Dendritic cell treated with granulocyte-macrophage colony-stimulating factor and Interleukin-4, amounts not matched to agents 40 ng/mL and 50 ng/mL, for 4 days (primary cell): ENCODE measurements around the gene CENPS.
"Not testable (repeated sequence)": the region's sequence is repeated elsewhere in the genome, so short reads cannot be mapped to it uniquely, and the experiment has no call there.

ENCODE experiments used
- H3K27ac Mint-ChIP-seq: one replicate; pipeline ENCODE4 v1.8.0; 2022; ENCODE audit warnings: mild to moderate bottlenecking, mixed read lengths
- H3K27me3 Mint-ChIP-seq: one replicate; pipeline ENCODE4 v1.8.0; 2022; ENCODE audit warnings: mild to moderate bottlenecking, mixed read lengths
- H3K36me3 Mint-ChIP-seq: one replicate; pipeline ENCODE4 v1.8.0; 2022; ENCODE audit warnings: low read depth, mixed read lengths
- H3K4me1 Mint-ChIP-seq: one replicate; pipeline ENCODE4 v1.8.0; 2022; ENCODE audit warnings: low read depth, mixed read lengths
- H3K4me3 Mint-ChIP-seq: one replicate; pipeline ENCODE4 v1.8.0; 2022; ENCODE audit warnings: mild to moderate bottlenecking, moderate library complexity, mixed read lengths
- H3K9me3 Mint-ChIP-seq: one replicate; pipeline ENCODE4 v1.8.0; 2022; ENCODE audit warnings: mixed read lengths
- intact Hi-C: fragments of 100-400 bp; cut with micrococcal nuclease; formaldehyde crosslinking; loops from one replicate; pipeline ENCODE4 v1.15.0; 2022

CENPS gene

DNA sequence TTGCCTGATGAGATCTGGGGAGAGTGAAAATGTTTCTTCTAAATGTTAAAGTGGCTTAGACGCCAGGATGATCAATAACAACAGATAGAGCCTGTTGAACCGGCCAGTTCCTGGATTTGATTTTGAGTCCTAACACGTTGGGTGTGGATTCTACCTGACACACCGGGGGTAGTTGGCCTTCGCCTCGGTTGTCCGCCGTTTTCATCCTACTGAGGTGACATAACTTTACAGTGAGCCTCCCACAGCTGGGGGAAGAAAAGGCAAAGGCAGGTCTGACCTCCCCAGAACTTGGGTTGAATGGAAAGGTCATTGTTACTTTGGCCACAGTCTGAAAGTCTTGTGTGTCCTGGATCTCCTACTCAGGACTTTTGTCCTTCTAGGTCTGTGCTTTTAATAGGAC lies 30.2 kb upstream of the CENPS start:
- intact Hi-C loops = loop anchor here (2.0 kb wide), 2 partner anchors 15 kb away; no protein-coding TSS in a partner anchor
- Mint-ChIP-seq H3K9me3 (no peaks in the 10 kb centered on the region), H3K36me3 (peaks cover 66% of the 10 kb centered on the region), H3K4me1 (peaks cover 45% of the 10 kb centered on the region), H3K27ac (peak overlapping the region; percentile 89), H3K4me3 (peak overlapping the region; percentile 84), H3K27me3 (no peaks in the 10 kb centered on the region)

DNA sequence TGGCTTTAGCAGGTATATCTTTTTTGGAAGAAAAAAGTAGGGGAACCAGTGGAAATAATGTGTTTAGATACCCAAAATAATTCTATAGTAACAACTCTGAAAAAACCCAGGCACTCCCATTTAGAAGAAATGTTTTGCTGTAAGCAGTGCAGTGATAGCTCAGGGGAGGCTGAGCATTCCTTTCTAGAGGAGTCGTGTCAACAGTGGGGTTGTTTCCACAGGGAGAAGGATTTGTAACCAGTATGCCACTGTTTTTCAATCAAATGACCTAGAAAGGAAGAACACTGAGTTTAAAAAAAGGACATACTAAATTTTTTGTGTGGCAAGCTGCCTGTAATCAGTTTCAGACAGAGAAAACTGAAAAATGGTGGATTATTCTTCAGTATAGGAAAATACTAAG lies 29.0 kb upstream of the CENPS start:
- Mint-ChIP-seq H3K27me3 (no peaks in the 10 kb centered on the region), H3K27ac (peak overlapping the region; percentile 89), H3K4me3 (peak overlapping the region; percentile 84), H3K4me1 (peaks cover 45% of the 10 kb centered on the region), H3K36me3 (peaks cover 79% of the 10 kb centered on the region), H3K9me3 (no peaks in the 10 kb centered on the region)
- intact Hi-C loops = loop anchor here (2.0 kb wide), 2 partner anchors 14 to 16 kb away; no protein-coding TSS in a partner anchor

DNA sequence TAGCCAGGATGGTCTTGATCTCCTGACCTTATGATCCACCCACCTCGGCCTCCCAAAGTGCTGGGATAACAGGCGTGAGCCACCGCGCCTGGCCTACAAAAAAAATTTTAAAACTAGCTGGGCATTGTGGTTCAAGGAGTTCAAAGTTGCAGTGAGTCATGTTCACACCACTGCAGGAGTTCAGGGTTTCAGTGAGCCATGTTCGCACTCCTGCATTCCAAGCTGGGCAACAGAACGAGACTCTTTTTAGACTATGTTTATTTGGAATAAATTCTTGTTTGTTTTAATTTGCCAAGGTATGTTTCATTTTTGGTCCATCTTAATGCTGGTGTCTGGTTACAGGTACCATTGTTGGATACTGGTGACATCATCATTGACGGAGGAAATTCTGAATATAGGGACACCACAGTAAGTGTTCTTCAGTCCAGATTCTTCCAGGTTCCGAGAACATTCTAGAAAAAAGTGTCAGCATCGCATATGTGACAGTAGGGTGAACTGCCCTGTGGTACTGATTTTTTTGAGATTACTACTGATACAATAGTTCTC lies 27.4 kb upstream of the CENPS start:
- no peaks in the 10 kb centered on the region for H3K27me3 Mint-ChIP-seq
- H3K4me1 Mint-ChIP-seq = peaks cover 51% of the 10 kb centered on the region
- no peak overlapping the region for H3K4me3 Mint-ChIP-seq
- intact Hi-C loops = no loop called here
- H3K27ac Mint-ChIP-seq = peak overlapping the region; percentile 72
- peaks cover 94% of the 10 kb centered on the region for H3K36me3 Mint-ChIP-seq
- H3K9me3 Mint-ChIP-seq = no peaks in the 10 kb centered on the region

DNA sequence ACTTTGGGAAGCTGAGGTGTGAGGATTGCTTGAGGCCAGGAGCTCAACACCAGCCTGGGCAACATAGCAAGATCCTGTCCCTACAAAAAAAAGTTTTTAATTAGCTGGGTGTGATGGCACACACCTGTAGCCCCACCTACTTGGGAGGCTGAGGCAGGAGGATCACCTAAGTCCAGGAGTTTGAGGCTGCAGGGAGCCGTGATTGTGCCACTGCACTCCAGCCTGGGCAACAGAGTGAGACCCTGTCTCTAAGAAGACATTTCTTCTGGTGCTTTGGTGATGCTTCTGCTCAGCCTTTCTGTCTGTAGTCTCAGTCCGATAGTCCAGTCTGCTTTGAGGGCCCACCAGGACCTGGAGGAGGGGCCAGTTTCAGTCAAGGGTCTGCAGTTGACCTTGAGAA lies 23.0 kb upstream of the CENPS start:
- peaks cover 51% of the 10 kb centered on the region for H3K4me1 Mint-ChIP-seq
- no peaks in the 10 kb centered on the region for H3K27me3 Mint-ChIP-seq
- H3K36me3 Mint-ChIP-seq = peaks cover 100% of the 10 kb centered on the region
- H3K27ac Mint-ChIP-seq = peak overlapping the region; percentile 46
- intact Hi-C loops = no loop called here
- H3K4me3 Mint-ChIP-seq = no peak overlapping the region
- no peaks in the 10 kb centered on the region for H3K9me3 Mint-ChIP-seq

DNA sequence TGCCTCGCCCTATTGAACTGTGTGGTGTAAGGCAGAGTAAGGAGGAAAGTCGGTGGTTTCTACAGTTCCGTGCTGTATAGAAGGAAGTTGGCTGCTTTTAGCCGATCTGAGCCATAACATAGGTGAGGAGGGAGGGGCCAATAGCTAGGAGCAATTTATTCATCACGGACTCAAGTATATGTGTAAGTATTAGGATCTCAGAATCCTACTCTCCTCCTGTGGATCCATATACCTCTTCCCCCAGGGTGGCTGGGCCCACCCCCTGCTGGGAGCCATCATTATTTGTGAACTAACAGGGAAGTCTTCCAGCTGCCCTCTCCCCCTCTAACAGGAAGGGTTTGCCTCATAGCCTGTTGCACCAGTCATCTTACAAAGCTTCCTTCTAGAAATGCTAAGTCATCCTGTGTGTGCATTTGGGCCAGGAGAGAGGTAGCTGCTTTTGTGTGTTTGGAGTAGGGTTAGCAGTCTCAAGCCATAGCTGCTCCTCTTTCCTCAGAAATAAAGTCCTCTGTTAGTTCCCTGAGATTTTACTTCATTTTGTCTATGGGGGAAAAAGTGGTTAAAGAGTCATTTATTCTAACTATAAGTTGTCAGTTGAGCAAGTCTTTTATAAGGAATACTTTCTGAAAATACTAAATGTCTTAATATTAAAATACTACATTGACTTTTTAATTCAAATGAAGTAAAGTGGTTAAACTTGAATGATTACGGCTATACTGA lies 14.9 kb upstream of the CENPS start:
- Mint-ChIP-seq H3K4me1 (peaks cover 52% of the 10 kb centered on the region), H3K4me3 (peak overlapping the region; percentile 50)

DNA sequence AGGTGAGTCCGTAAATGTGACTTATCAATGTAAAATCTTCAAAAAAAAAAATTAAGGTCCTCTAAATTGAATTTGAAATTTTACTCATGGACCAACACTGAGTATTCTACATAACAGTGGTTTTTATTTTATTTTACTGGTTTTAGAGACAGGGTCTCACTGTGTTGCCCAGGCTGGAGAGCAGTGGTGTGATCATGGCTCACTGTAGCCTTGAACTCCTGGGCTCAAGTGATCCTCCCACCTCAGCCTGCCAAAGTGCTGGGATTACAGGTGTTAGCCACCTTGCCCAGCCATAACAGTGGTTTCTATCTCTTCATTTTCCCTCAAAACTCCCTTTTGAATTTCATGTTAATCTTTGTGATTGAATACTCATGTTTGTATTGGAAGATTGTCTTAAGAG lies 14.3 kb upstream of the CENPS start:
- Mint-ChIP-seq H3K27ac (peak overlapping the region; percentile 90), H3K36me3 (peaks cover 100% of the 10 kb centered on the region), H3K4me1 (peaks cover 52% of the 10 kb centered on the region)
- intact Hi-C loops = loop anchor here (2.0 kb wide), 1 partner anchor 15 kb away; no protein-coding TSS in a partner anchor
- H3K4me3 Mint-ChIP-seq, H3K9me3 Mint-ChIP-seq, H3K27me3 Mint-ChIP-seq: not testable (repeated sequence)

More for the DNA sequence above, 14.9 kb upstream of the CENPS start:
- Mint-ChIP-seq H3K36me3 (peaks cover 100% of the 10 kb centered on the region), H3K9me3 (no peaks in the 10 kb centered on the region), H3K27me3 (no peaks in the 10 kb centered on the region), H3K27ac (peak overlapping the region; percentile 90)
- intact Hi-C loops = loop anchor here (2.0 kb wide), 1 partner anchor 15 kb away; no protein-coding TSS in a partner anchor

DNA sequence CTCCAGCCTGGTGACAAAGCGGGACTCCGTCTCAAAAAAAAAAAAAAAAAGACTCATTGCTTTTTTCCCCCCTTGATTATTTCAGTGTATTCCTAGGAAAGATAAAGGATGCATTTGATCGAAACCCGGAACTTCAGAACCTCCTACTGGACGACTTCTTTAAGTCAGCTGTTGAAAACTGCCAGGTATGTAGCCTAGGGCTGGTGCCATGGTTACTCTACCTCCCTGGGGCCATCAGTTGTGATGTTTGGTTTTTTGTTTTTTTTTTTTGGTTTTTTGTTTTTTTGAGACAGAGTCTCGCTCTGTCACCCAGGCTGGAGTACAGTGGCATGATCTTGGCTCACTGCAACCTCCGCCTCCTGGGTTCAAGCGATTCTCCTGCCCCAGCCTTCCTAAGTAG lies 11.5 kb upstream of the CENPS start:
- H3K4me3 Mint-ChIP-seq, H3K27me3 Mint-ChIP-seq, H3K27ac Mint-ChIP-seq, intact Hi-C loops, H3K9me3 Mint-ChIP-seq: not testable (repeated sequence)
- Mint-ChIP-seq H3K4me1 (peaks cover 26% of the 10 kb centered on the region), H3K36me3 (peaks cover 94% of the 10 kb centered on the region)

DNA sequence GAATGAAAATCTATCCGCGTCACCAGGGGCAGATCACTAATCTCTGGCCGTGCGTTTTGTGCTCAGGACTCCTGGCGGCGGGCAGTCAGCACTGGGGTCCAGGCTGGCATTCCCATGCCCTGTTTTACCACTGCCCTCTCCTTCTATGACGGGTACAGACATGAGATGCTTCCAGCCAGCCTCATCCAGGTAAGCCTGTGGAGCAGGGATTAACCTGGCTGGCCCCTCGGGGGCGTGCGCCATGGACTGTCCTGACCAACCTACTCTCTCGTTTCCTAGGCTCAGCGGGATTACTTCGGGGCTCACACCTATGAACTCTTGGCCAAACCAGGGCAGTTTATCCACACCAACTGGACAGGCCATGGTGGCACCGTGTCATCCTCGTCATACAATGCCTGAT lies 10.9 kb upstream of the CENPS start:
- Mint-ChIP-seq H3K4me3 (no peak overlapping the region), H3K4me1 (peaks cover 19% of the 10 kb centered on the region), H3K36me3 (peaks cover 88% of the 10 kb centered on the region), H3K27me3 (no peaks in the 10 kb centered on the region), H3K9me3 (no peaks in the 10 kb centered on the region), H3K27ac (peak overlapping the region; percentile 11)
- intact Hi-C loops = no loop called here

DNA sequence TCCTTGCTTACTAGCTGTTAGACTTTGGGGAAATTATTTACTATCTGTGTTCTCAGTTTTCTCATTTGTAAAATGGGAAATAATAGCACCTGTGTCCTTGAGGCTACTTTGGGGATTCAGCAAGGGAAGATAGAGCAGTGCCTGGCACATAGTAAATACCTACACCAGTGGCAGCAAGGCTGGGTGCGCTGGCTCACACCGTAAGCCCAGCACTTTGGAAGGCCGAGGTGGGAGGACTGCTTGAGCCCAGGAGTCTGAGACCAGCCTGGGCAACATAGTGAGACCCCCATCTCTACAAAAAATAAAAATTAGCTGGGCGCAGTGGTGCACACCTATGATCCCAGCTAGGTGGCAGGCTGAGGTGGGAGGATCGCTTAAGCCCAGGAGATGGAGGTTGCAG lies 8.6 kb upstream of the CENPS start:
- intact Hi-C loops = no loop called here
- no peak overlapping the region for H3K4me3 Mint-ChIP-seq
- no peaks in the 10 kb centered on the region for H3K27me3 Mint-ChIP-seq
- no peak overlapping the region for H3K27ac Mint-ChIP-seq
- H3K9me3 Mint-ChIP-seq = no peaks in the 10 kb centered on the region
- peaks cover 70% of the 10 kb centered on the region for H3K36me3 Mint-ChIP-seq
- peaks cover 11% of the 10 kb centered on the region for H3K4me1 Mint-ChIP-seq

DNA sequence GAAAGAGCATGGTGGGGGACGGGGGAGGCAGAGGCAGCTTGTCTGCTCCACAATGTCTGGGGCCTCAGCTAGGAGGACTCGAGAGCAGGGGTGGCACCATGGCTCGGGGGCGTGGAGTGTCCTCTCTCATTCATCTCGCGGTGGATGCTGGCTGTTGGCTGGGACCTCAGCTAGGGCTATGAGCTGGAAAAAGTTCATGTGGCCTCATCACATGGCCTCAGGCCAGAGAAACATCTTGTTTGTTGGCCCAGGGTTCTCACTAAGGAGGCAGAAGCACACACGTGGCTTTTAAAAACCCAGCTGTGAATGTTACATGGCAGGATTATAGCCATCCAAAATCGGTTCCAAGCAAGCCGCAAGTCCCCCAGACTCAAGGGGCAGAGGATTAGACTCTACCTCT lies 6.2 kb upstream of the CENPS start:
- Mint-ChIP-seq H3K27ac (peak overlapping the region; percentile 56), H3K36me3 (peaks cover 46% of the 10 kb centered on the region), H3K4me1 (peaks cover 24% of the 10 kb centered on the region), H3K9me3 (no peaks in the 10 kb centered on the region), H3K4me3 (no peak overlapping the region), H3K27me3 (no peaks in the 10 kb centered on the region)
- intact Hi-C loops = no loop called here

DNA sequence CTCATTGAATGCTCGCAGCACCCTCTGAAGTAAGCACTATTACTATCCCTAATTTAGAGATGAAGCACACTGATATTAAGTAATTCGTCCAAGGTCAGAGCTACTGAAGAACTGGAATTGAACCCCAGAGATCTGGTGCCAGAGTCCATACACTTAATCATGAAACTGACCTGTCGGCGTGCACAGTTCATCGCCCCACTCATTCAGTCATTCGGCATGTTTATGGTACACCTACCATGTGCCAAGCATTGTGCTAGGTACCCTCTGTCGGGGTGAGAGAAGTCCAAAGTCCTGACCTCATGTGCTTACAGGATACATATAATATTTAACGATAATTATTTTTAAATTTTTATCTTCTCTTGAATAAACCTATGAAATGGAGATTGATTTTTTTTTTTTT lies 5.6 kb upstream of the CENPS start:
- H3K4me1 Mint-ChIP-seq = peaks cover 26% of the 10 kb centered on the region
- H3K4me3 Mint-ChIP-seq = no peak overlapping the region
- peaks cover 40% of the 10 kb centered on the region for H3K36me3 Mint-ChIP-seq
- no peak overlapping the region for H3K27ac Mint-ChIP-seq
- H3K9me3 Mint-ChIP-seq = no peaks in the 10 kb centered on the region
- H3K27me3 Mint-ChIP-seq = no peaks in the 10 kb centered on the region
- intact Hi-C loops = no loop called here

DNA sequence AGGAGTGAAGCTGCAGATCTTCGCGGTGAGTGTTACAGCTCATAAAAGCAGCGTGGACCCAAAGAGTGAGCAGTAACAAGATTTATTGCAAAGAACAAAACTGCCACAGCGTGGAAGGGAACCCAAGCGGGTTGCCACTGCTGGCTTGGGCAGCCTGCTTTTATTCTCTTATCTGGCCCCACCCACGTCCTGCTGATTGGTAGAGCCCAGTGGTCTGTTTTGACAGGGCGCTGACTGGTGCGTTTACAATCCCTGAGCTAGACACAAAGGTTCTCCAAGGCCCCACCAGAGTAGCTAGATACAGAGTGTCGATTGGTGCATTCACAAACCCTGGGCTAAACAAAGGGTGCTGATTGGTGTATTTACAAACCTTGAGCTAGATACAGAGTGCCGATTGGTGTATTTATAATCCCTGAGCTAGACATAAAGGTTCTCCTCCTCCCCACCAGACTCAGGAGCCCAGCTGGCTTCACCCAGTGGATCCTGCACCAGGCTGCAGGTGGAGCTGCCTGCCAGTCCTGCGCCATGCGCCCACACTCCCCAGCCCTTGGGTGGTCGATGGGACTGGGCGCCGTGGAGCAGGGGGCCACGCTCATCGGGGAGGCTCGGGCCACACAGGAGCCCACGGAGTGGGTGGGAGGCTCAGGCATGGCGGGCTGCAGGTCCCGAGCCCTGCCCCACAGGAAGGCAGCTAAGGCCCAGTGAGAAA lies 4.3 kb upstream of the CENPS start:
- H3K27ac Mint-ChIP-seq = not testable (repeated sequence)

DNA sequence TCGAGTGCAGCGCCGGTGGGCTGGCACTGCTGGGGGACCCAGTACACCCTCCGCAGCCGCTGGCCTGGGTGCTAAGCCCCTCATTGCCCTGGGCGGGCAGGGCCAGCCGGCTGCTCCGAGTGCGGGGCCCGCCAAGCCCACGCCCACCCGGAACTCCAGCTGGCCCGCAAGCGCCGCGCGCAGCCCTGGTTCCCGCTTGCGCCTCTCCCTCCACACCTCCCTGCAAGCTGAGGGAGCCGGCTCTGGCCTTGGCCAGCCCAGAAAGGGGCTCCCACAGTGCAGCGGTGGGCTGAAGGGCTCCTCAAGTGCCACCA lies 3.7 kb upstream of the CENPS start:
- H3K9me3 Mint-ChIP-seq, H3K4me3 Mint-ChIP-seq, intact Hi-C loops, H3K27me3 Mint-ChIP-seq, H3K27ac Mint-ChIP-seq: not testable (repeated sequence)
- Mint-ChIP-seq H3K4me1 (peaks cover 43% of the 10 kb centered on the region), H3K36me3 (peaks cover 31% of the 10 kb centered on the region)

More for the DNA sequence above, 4.3 kb upstream of the CENPS start:
- intact Hi-C loops, H3K4me3 Mint-ChIP-seq, H3K9me3 Mint-ChIP-seq, H3K27me3 Mint-ChIP-seq: not testable (repeated sequence)
- peaks cover 38% of the 10 kb centered on the region for H3K4me1 Mint-ChIP-seq
- peaks cover 36% of the 10 kb centered on the region for H3K36me3 Mint-ChIP-seq

DNA sequence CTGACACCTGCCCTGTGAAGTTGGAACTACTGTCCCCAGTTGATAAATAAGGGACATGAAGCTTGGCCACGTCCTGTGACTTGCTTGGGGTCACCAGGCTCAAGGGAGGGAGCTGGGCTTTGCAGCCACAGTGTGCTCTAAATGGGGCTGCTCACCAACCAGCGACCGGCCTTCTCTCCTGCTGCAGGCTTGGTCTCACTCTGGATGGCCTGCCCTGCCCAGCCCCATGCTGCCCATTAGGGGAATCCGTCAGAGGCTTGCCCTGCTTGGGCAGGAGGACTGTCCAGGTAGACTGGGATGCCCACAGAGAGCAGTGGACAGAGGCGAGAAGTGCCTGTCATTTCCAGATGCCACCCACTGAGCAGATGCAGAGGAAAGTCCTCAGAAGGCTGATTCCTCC lies 1.2 kb upstream of the CENPS start:
- no peak overlapping the region for H3K4me3 Mint-ChIP-seq
- no peaks in the 10 kb centered on the region for H3K9me3 Mint-ChIP-seq
- peaks cover 44% of the 10 kb centered on the region for H3K4me1 Mint-ChIP-seq
- intact Hi-C loops = loop anchor here (1.0 kb wide), 1 partner anchor 52 kb away; no protein-coding TSS in a partner anchor
- H3K36me3 Mint-ChIP-seq = peaks cover 14% of the 10 kb centered on the region
- H3K27me3 Mint-ChIP-seq = no peaks in the 10 kb centered on the region
- no peak overlapping the region for H3K27ac Mint-ChIP-seq
